ENCODE data around the gene JAKMIP3.

The JAKMIP3 gene

DNA sequence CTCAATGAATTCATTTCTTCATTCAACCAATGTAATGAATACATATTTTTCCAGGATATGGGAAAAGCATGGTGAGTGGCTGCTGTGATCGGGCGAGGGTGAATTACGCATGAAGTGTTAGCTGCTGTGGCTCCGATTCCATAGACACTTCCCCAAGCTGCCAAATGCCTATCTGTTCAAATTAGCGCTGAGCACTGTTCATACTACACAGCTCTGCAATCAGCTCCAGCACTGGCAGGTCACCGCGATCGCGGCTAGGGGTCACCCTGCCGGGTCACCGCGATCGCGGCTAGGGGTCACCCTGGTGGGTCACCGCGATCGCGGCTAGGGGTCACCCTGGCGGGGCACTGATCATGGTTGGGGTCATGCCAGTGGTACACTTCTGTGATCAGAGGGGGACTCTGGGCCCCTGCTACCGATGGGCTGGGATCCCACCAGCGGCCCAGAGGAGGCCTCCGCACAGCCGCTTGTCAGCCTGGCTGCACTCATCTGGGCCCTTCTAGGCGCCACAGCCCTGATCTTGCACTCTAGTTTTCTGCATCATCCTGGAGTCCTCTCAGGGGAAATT lies 49.3 kb downstream of the JAKMIP3 start:
- no peaks in the 10 kb centered on the region for H3K79me2 ChIP-seq (ENCODE audit: control insufficient read depth, low read length)
- H3K4me3 ChIP-seq (ENCODE audit: low read length) = no peak overlapping the region
- no peak overlapping the region for H3K4me2 ChIP-seq (ENCODE audit: low read length)
- no peak overlapping the region for H3K27ac ChIP-seq (ENCODE audit: low read depth, low read length)
- no peaks in the 10 kb centered on the region for H3K27me3 ChIP-seq (ENCODE audit: control insufficient read depth, low read length)
- H3K4me1 ChIP-seq (ENCODE audit: control insufficient read depth, low read length) = no peaks in the 10 kb centered on the region
- no peaks in the 10 kb centered on the region for H3K9me2 ChIP-seq (replicated peaks; ENCODE audit: control insufficient read depth, low read length)
- H3F3A ChIP-seq (ENCODE audit: control insufficient read depth, insufficient read depth) = no peaks in the 10 kb centered on the region
- H3K36me3 ChIP-seq (ENCODE audit: control insufficient read depth, low read length) = no peaks in the 10 kb centered on the region
- TF ChIP-seq, protein P1, sequence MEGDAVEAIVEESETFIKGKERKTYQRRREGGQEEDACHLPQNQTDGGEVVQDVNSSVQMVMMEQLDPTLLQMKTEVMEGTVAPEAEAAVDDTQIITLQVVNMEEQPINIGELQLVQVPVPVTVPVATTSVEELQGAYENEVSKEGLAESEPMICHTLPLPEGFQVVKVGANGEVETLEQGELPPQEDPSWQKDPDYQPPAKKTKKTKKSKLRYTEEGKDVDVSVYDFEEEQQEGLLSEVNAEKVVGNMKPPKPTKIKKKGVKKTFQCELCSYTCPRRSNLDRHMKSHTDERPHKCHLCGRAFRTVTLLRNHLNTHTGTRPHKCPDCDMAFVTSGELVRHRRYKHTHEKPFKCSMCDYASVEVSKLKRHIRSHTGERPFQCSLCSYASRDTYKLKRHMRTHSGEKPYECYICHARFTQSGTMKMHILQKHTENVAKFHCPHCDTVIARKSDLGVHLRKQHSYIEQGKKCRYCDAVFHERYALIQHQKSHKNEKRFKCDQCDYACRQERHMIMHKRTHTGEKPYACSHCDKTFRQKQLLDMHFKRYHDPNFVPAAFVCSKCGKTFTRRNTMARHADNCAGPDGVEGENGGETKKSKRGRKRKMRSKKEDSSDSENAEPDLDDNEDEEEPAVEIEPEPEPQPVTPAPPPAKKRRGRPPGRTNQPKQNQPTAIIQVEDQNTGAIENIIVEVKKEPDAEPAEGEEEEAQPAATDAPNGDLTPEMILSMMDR (IDR thresholded peaks at IDR 0.05; ENCODE audit: low read depth, low read length, poor library complexity, severe bottlenecking) = no peak
- no peak for TF ChIP-seq EZH2phosphoT487 (IDR thresholded peaks at IDR 0.05; ENCODE audit: borderline replicate concordance, low read length)
- no peaks in the 10 kb centered on the region for H4K20me1 ChIP-seq (ENCODE audit: control insufficient read depth, insufficient read depth, low read depth, low read length)
- H3K9me3 ChIP-seq (ENCODE audit: control insufficient read depth, insufficient read depth, low read length) = no peaks in the 10 kb centered on the region

Data from DOHH2 (cell line).